Parathyroid adenoma (tissue), 2 donors: Measurements from ENCODE around the gene PRXL2A.

Source experiments
- H2AFZ ChIP-seq: fragments of 300-600 bp; sonication (generic); one replicate; pipeline ENCODE4 v1.7.0; 2017; ENCODE audit warnings: antibody characterized with exemption, mild to moderate bottlenecking
- H3K27ac ChIP-seq: fragments of 300-600 bp; sonication (generic); one replicate; pipeline ENCODE4 v1.7.0; 2017
- H3K27me3 ChIP-seq: fragments of 300-600 bp; sonication (generic); one replicate; pipeline ENCODE4 v1.7.0; 2017; ENCODE audit warnings: low read length; ENCODE audit not compliant: control insufficient read depth, insufficient read depth
- H3K36me3 ChIP-seq: fragments of 300-600 bp; sonication (generic); one replicate; pipeline ENCODE4 v1.7.0; 2017; ENCODE audit warnings: low read length; ENCODE audit not compliant: control insufficient read depth, insufficient read depth
- H3K4me1 ChIP-seq: fragments of 300-600 bp; sonication (generic); one replicate; pipeline ENCODE4 v1.7.0; 2017; ENCODE audit warnings: control low read depth
- H3K4me2 ChIP-seq: fragments of 300-600 bp; sonication (generic); one replicate; pipeline ENCODE4 v1.7.0; 2017; ENCODE audit warnings: low read length
- H3K4me3 ChIP-seq: fragments of 300-600 bp; sonication (generic); one replicate; pipeline ENCODE4 v1.7.0; 2017; ENCODE audit warnings: low read depth, low read length
- H3K79me2 ChIP-seq: fragments of 300-600 bp; sonication (generic); one replicate; pipeline ENCODE4 v1.7.0; 2017; ENCODE audit warnings: control low read depth
- H3K9ac ChIP-seq: fragments of 300-600 bp; sonication (generic); one replicate; pipeline ENCODE4 v1.7.0; 2017; ENCODE audit warnings: mild to moderate bottlenecking
- H3K9me3 ChIP-seq: fragments of 300-600 bp; sonication (generic); one replicate; pipeline ENCODE4 v1.7.0; 2017; ENCODE audit warnings: low read length; ENCODE audit not compliant: control insufficient read depth
- CTCF ChIP-seq: fragments of 300-600 bp; sonication (generic); IDR thresholded peaks from one replicate; pipeline ENCODE4 v1.7.0; 2017; ENCODE audit warnings: antibody characterized with exemption, mild to moderate bottlenecking
- donor health status: primary hyperparathyroidism.

PRXL2A gene

GRCh38 chr10:80451132-80451531, 42.8 kb downstream of the PRXL2A start:
- Histone ChIP-seq H3K9ac (no peak overlapping the region), H3K4me1 (peaks cover 19% of the 10 kb centered on the region), H3K9me3 (no peaks in the 10 kb centered on the region), H3K79me2 (peaks cover 15% of the 10 kb centered on the region), H3K27me3 (no peaks in the 10 kb centered on the region), H3K27ac (no peak overlapping the region), H3K4me2 (no peak overlapping the region), H3K36me3 (no peaks in the 10 kb centered on the region), H2AFZ (no peak overlapping the region), H3K4me3 (no peak overlapping the region)
- TF ChIP-seq CTCF, result no peak

GRCh38 chr10:80452069-80452468, 43.7 kb downstream of the PRXL2A start:
- peaks cover 25% of the 10 kb centered on the region for H3K79me2 ChIP-seq
- no peaks in the 10 kb centered on the region for H3K27me3 ChIP-seq
- no peak overlapping the region for H3K9ac ChIP-seq
- H3K36me3 ChIP-seq, result no peaks in the 10 kb centered on the region
- no peaks in the 10 kb centered on the region for H3K9me3 ChIP-seq
- no peak overlapping the region for H3K4me3 ChIP-seq
- TF ChIP-seq CTCF, result no peak
- H2AFZ ChIP-seq, result no peak overlapping the region
- no peak overlapping the region for H3K27ac ChIP-seq
- H3K4me2 ChIP-seq, result no peak overlapping the region
- peaks cover 15% of the 10 kb centered on the region for H3K4me1 ChIP-seq

- no peak overlapping the region for H3K4me3 ChIP-seq
- H3K27me3 ChIP-seq, result no peaks in the 10 kb centered on the region
- H3K79me2 ChIP-seq, result peaks cover 30% of the 10 kb centered on the region
- no peaks in the 10 kb centered on the region for H3K36me3 ChIP-seq
- H3K4me2 ChIP-seq, result no peak overlapping the region
- no peak for TF ChIP-seq CTCF
- no peaks in the 10 kb centered on the region for H3K9me3 ChIP-seq
- no peak overlapping the region for H2AFZ ChIP-seq
- H3K9ac ChIP-seq, result no peak overlapping the region
- no peak overlapping the region for H3K27ac ChIP-seq
- peaks cover 16% of the 10 kb centered on the region for H3K4me1 ChIP-seq
Measured at GRCh38 chr10:80452640-80453039, 44.3 kb downstream of the PRXL2A start.

- no peak overlapping the region for H3K9ac ChIP-seq
- peaks cover 22% of the 10 kb centered on the region for H3K4me1 ChIP-seq
- no peaks in the 10 kb centered on the region for H3K9me3 ChIP-seq
- H3K36me3 ChIP-seq, result no peaks in the 10 kb centered on the region
- no peak for TF ChIP-seq CTCF
- no peaks in the 10 kb centered on the region for H3K27me3 ChIP-seq
- peak overlapping the region; percentile 80 for H2AFZ ChIP-seq
- peaks cover 36% of the 10 kb centered on the region for H3K79me2 ChIP-seq
- peak overlapping the region; percentile 83 for H3K27ac ChIP-seq
- peak overlapping the region; percentile 72 for H3K4me2 ChIP-seq
- peak overlapping the region; percentile 53 for H3K4me3 ChIP-seq
Measured at GRCh38 chr10:80453056-80453841, 44.9 kb downstream of the PRXL2A start.
